Amniotic stem cell (primary cell): ENCODE measurements around the gene SHLD1.
A peak's percentile ranks its signal among the peaks of the same experiment; 100 is the strongest.
"Not testable (repeated sequence)": the region's sequence is repeated elsewhere in the genome, so short reads cannot be mapped to it uniquely, and the experiment has no call there.

Experiments used
- DNase-seq: peaks from one replicate; lab custom pipeline; 2025; lab: John Stamatoyannopoulos, UW

SHLD1 gene

DNA sequence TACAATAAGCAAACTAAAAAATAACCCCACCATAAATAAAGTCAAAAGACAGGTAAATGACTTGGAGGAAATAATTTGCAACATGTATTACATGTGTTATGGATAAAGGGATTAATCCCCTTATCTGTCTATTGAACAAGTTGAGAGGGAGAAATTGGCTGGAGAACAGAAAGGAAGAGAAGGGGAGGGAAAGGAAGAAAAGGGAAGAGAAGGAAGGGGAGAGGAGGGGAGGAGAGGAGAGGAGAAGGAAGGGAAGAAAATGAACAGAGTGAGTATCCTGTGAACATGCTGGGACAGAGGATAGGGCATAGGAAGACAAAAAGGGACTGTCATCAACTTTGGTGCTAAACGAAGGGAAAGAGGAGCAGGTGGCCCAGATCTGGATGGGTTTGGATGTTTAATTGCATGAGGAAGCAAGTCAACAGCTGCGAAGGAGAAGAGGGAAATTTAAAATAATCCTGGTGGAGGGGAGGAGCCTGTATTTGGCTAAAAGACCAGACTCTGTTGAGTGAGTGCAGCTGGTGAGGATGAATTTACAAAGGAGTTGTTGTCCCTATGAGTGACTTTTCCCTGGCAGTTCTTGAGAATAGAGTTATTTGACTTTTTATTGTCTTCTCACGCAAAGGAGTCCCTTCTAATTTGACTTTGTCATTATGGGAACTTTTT is 14.2 kb upstream of the SHLD1 start:
- no peak for DNase-seq

DNA sequence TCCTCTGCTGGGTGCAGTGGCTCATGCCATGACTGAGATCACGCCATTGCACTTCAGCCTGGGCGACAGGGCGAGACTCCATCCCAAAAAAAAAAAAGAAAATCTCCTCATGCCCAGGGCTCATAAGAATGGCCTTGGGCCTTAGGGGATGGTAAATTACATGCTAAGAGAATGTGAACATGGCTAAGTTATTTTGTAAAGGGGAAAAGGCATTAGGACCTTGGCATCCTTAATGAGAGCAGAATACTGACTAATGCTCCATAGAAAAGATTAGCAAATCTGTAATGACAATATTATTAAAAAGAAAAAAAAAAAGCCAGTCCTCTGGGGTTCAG is 12.6 kb upstream of the SHLD1 start:
- DNase-seq, result no peak

DNA sequence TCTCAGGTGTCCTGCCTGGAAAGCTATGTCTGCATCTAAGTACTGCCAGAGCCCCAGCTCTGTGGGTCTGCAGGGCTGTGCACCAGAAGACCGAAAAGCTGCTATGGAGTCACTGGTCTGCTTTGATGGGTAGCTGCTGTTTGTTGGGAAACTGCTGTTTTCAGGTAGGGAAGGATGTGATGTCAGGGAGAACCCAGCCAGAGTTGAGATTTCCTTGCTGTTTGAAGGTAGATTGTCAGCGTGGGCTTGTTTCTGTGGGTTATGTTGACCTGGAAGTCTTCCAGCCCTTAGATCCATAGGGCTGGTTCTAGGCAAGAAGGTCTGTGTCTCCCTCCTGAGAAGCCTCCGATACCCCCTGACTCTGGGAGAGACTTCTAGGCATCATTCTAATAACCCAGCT is 12.2 kb upstream of the SHLD1 start:
- DNase-seq, result no peak

- not testable (repeated sequence) for DNase-seq
Observed at GRCh38 chr20:5740643-5741042, 9.6 kb upstream of the SHLD1 start.

- peak; percentile 13 for DNase-seq
Observed at GRCh38 chr20:5741089-5741488, 9.1 kb upstream of the SHLD1 start.

DNA sequence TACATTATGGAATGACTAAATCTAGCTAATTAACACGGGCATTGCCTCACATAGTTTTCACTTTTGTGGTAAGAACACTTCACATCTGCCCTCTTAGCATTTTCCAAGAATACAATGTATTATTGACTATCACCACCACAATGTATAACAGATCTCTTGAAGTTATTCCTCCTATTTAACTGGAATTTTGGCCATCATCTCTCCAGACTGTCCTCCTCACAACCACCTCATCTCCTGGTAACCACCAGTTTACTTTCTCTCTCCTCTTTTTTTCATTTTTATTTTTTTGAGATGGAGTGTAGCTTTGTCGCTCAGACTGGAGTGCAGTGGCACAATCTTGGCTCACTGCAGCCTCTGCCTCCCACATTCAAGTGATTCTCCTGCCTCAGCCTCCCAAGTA is 8.2 kb upstream of the SHLD1 start:
- no peak for DNase-seq

GRCh38 chr20:5745416-5746030 is 4.7 kb upstream of the SHLD1 start:
- DNase-seq, result no peak

GRCh38 chr20:5746064-5746463 is 4.1 kb upstream of the SHLD1 start:
- DNase-seq, result no peak

DNA sequence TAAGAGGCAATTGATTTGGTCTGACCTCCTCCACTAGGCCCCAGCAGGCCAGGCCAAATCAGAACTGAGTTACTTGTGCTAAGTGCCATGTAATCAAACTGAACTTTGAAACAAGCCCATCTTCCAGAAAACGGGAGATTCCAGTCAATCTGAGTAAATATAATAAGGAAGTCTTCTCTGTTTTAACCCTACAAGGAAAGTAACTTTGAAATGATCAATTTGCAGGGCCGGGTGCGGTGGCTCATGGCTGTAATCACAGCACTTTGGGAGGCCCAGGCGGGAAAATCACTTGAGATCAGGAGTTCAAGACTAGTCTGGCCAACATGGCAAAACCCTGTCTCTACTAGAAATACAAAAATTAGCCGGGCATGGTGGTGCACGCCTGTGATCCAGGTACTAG is 2.0 kb upstream of the SHLD1 start:
- DNase-seq, result no peak

- DNase-seq, result not testable (repeated sequence)
Observed at GRCh38 chr20:5749512-5749951, 669 bp upstream of the SHLD1 start.

DNA sequence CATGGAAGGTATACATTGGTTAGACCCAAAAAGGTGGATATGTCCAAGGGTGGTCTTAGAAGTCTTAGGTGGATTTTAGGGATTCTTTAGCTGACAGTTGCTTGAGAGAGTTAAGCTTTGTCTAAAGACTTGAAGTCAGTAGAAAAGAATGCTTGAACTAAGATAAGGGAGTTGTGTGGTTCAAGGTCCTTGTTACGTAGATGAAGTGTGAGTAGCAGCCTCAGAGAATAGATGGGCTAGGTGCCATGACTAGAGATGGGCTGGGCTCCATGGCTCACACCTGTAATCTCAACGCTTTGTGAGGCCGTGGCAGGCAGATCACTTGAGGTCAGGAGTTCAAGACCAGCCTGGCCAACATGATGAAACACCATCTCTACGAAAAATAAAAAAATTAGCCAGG is 1.7 kb downstream of the SHLD1 start:
- no peak for DNase-seq

GRCh38 chr20:5753814-5754213 is 3.6 kb downstream of the SHLD1 start:
- DNase-seq, result no peak

- DNase-seq, result no peak
Observed at GRCh38 chr20:5757949-5758348, 7.7 kb downstream of the SHLD1 start.

- DNase-seq, result no peak
Observed at GRCh38 chr20:5766085-5766764, 16.0 kb downstream of the SHLD1 start.

DNA sequence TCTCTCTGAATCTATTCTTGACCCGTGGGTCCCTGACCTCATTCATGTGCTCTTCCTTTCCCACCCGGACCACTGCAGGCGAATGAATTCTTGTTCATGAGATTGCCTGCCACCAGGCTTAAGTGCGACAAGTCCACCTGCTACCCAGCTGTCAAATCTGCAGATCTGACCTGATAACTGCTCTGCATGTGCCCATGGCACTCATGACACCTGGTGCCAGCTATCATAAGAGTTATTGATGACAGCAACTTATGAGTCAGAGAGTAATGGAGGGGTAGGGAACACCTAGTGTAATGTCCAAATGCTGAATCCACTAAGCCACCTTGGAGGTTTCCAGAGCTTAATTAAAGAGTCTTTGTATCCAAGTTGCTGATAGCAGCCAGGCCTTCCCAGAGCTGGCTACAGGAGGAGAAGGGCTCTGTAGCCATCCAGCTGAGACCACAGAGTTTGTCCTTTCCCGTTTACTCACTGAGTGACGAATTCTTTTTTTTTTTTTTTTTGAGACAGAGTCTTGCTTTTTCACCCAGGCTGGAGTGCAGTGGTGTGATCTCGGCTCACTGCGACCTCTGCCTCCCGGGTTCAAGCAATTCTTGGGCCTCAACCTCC is 17.4 kb downstream of the SHLD1 start:
- no peak for DNase-seq

DNA sequence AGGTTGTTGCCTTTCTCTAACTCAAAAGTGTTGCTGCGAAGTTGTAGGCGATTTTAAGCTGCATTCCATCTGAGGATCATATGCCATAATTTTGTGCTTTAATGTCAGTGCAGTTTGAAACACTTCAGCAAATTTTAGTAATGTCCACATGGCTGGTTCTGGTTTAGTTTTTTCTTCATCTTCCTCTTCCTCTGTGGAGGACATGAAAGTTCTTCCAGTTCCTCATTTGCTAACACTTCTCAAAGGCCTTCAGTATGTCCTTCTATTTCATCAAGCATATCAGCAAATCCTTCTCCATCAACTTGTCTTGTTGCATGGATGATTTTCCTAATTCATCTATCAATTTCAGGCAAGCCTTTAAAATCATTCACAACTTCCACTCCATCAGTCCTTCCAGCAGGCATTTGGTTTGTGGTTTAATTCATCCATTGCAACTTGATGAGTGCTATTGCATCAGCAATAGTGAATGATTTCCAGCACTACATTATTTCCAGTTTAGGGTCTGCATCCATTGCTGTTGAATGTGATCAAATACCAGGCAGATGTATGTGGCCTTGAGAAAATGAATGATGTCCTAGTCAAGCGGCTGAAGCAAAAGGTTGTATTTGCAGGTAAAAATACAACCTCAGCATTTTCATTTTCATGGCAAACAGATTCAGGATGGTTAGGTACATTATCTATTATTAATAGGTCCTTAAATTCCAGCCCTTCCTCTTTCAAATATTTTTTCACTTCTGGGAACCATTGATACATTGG is 20.2 kb downstream of the SHLD1 start:
- no peak for DNase-seq

DNA sequence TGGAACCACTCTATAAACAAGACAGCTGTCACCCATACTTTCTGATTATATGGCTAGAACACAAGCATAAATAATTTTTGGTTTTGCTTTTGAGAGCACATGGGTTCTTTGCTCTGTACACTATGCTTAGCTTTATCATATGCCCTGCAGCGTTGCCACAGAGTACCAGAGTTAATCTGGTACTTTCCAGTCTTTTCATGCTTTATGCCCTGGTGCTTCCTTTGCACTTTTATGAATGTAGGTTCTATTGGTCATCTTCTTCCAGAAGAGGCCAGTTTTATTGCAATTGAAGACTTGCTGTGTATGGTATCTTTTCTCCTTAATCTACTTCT is 20.8 kb downstream of the SHLD1 start:
- no peak for DNase-seq

- no peak for DNase-seq
Observed at GRCh38 chr20:5772704-5773103, 22.5 kb downstream of the SHLD1 start.

DNA sequence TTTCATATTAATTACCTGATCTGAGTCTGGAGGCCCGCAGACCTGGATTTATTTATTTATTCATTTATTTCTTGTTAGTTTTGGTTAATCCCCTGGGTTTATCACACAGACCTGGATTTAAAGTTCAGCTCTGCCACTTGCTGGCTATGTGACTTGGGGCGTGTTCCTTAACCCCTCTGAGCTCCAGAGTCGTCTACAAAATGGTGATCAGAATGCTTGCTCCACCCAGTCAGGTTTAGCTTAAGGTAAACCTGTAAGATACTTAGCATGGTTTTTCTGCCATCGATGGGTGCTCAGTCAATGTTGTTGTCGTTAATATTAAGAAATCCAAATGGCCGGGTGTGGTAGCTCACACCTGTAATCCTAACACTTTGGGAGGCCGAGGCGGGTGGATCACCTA is 23.4 kb downstream of the SHLD1 start:
- DNase-seq, result no peak

DNA sequence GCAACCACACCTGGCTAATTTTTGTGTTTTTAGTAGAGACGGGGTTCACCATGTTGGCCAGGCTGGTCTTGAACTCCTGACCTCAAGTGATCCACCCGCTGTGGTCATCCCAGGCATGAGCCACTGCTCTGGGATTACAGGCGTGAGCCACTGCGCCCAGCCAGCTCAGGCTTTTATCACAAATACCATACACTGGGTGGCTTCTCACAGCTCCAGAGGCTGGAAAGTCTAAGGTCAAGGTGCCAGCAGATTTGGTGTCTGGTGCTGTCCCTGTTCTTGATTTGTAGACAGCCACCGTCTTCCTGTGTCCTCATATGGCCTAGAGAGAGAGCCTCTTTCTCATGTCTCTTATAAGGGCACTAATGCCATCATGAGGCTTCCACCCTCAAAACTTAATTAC is 25.9 kb downstream of the SHLD1 start:
- no peak for DNase-seq

DNA sequence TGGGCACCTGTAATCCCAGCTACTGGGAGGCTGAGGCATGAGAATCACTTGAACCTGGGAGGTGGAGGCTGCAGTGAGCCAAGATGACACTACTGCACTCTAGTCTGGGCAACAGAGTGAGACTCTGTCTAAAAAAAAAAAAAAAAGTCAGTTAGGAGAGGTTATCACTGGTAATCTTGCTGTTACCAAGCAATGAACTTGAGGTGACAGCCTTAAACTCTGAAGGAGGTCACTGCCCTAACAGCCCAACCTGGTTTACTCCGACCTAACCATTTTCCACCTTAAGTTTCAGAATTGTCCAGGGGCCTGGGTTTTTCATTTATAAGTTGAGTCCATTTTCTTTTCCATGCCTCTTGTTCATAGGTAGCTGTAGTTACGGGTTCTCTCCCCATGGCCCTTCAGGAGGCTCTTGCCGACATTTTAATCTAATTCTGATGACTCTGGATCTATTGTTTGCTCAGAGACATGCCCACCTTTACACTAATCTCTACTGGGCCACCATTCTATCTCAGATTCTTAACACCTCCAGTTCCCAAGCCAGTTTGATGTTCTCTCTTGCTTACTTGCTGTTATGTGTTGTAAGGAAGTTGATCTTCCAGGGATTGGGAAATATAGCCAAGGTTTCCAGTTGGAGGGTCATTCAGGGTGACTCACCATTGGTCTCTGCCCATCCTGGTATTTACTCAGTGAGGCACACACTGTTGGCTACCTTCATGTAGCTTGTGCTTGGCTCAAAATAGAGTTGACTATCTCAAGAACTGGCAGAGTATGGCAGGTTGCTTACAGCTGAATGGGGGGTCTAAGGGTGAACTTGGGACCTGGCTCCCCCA is 29.1 kb downstream of the SHLD1 start:
- DNase-seq, result no peak

- no peak for DNase-seq
Observed at GRCh38 chr20:5780846-5781217, 30.6 kb downstream of the SHLD1 start.
